BJ (cell line): ENCODE data around the gene PIK3C3. TPM values are rescaled to one million over a fixed set of nuclear protein-coding genes. Genes with fewer than 3 reads are reported as not detected.

Experiments
- CTCF ChIA-PET: fragments of 350-600 bp; formaldehyde crosslinking; extraction: SDS; loops from one replicate; lab custom pipeline; 2021; ENCODE audit warnings: antibody characterized with exemption, inconsistent platforms; lab: Yijun Ruan, JAX
- POLR2A ChIA-PET: fragments of 300-600 bp; sonication (Branson Sonifier 250); formaldehyde crosslinking; extraction: SDS; loops from one replicate; lab custom pipeline; 2021; ENCODE audit warnings: antibody characterized with exemption; lab: Charles Lee
- DNase-seq: peaks from one replicate; pipeline ENCODE4 v3.0.0-alpha.2; 2011; ENCODE audit warnings: low read depth
- H3K27me3 ChIP-seq: 2 replicates; pipeline ENCODE4 v1.6.0; 2011; ENCODE audit warnings: low read length; ENCODE audit not compliant: control insufficient read depth, insufficient read depth
- H3K36me3 ChIP-seq: 2 replicates; pipeline ENCODE4 v1.5.1; 2011; ENCODE audit warnings: low read length; ENCODE audit not compliant: control insufficient read depth, insufficient read depth
- H3K4me3 ChIP-seq: 2 replicates; pipeline ENCODE4 v1.5.1; 2011; ENCODE audit warnings: low read depth, mild to moderate bottlenecking, control low read depth, low read length
- polyA plus RNA-seq: library from polyadenylated mRNA; depleted of rRNA; stranded (reverse); fragments of >200 nt; gene quantifications from 2 replicates; pipeline ENCODE4 v1.2.3, GENCODE V29; 2011
- TF ChIP-seq, protein P1 (sequence below): IDR thresholded peaks from 2 replicates; pipeline ENCODE4 v1.5.1; 2011; ENCODE audit warnings: low read depth, mild to moderate bottlenecking, control low read depth, inconsistent platforms, low read length, moderate library complexity; ENCODE audit not compliant: insufficient read depth

Gene PIK3C3
- polyA plus RNA-seq, 1 experiment = 45.3 TPM

- Histone ChIP-seq H3K4me3 (no peak overlapping the region), H3K27me3 (no peaks in the 10 kb centered on the region), H3K36me3 (peaks cover 2% of the 10 kb centered on the region; the same call in 1 of the 2 replicates)
- ChIA-PET CTCF (interaction anchor here (0.7 to 3.3 kb wide), 24 partner anchors 8 to 1519 kb away, joined by 3 to 25 read pairs (median 4); no protein-coding TSS in a partner anchor), POLR2A (interaction anchor here (0.8 kb wide), 1 partner anchor 25 kb away, joined by 3 read pairs; no protein-coding TSS in a partner anchor)
- no peak for DNase-seq
- TF ChIP-seq, protein P1, sequence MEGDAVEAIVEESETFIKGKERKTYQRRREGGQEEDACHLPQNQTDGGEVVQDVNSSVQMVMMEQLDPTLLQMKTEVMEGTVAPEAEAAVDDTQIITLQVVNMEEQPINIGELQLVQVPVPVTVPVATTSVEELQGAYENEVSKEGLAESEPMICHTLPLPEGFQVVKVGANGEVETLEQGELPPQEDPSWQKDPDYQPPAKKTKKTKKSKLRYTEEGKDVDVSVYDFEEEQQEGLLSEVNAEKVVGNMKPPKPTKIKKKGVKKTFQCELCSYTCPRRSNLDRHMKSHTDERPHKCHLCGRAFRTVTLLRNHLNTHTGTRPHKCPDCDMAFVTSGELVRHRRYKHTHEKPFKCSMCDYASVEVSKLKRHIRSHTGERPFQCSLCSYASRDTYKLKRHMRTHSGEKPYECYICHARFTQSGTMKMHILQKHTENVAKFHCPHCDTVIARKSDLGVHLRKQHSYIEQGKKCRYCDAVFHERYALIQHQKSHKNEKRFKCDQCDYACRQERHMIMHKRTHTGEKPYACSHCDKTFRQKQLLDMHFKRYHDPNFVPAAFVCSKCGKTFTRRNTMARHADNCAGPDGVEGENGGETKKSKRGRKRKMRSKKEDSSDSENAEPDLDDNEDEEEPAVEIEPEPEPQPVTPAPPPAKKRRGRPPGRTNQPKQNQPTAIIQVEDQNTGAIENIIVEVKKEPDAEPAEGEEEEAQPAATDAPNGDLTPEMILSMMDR = peak; percentile 85
Measured at GRCh38 chr18:42053188-42053781, 98.3 kb downstream of the PIK3C3 start.

DNA sequence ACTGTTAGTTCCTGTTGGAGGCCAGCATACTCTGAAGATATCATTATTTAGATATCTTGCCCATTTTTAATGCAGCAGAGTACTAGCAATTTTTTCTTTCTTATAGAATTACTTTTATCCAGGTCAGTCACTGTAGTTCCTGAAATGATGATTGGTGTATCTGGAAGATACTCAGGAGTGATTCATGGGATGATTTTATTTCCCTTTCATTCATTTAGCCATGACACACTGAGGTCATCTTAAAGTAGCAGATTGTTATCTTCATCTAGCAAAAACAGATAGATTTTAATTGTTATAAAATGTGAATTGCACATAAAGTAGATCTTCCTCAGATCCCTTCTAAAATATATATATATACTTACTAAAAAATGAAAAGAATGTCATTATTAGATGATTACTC, 109.1 kb downstream of the PIK3C3 start:
- Histone ChIP-seq H3K36me3 (peaks cover 4% of the 10 kb centered on the region), H3K4me3 (no peak overlapping the region), H3K27me3 (no peaks in the 10 kb centered on the region)
- ChIA-PET POLR2A (no interaction called here), CTCF (interaction anchor here (3.7 kb wide), 1 partner anchor 10 kb away, joined by 25 read pairs; no protein-coding TSS in a partner anchor)
- no peak for DNase-seq
- TF ChIP-seq, protein P1 = no peak

DNA sequence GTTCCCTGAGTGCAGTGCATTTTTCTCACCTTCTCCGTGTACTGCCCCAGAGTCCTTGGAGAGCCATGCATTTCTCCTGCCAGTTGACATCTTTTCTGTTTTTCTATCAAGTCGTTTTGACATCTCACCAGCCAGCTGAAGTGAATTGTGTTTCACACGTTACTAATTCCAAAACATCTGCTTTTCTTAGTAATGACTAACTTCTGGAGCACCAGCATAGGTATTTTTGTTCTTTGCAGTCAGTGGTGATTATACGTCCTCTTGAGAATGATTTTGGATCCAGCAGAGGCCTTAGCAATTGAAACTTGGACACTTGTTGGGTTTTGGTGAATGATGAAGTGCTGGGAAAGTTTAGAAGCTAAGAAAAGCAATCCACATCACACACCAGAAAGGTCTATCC, 112.5 kb downstream of the PIK3C3 start:
- Histone ChIP-seq H3K4me3 (no peak overlapping the region), H3K36me3 (peaks cover 6% of the 10 kb centered on the region), H3K27me3 (no peaks in the 10 kb centered on the region)
- ChIA-PET CTCF (interaction anchor here (1.0 to 2.8 kb wide), 5 partner anchors 9 to 39 kb away, joined by 4 to 10 read pairs (median 5); no protein-coding TSS in a partner anchor), POLR2A (no interaction called here)
- TF ChIP-seq, protein P1 = no peak
- DNase-seq = no peak

- ChIA-PET CTCF (interaction anchor here (1.0 to 2.8 kb wide), 5 partner anchors 8 to 40 kb away, joined by 4 to 10 read pairs (median 5); no protein-coding TSS in a partner anchor), POLR2A (no interaction called here)
- Histone ChIP-seq H3K36me3 (peaks cover 8% of the 10 kb centered on the region), H3K27me3 (no peaks in the 10 kb centered on the region), H3K4me3 (no peak overlapping the region)
- TF ChIP-seq, protein P1 = no peak
- DNase-seq = no peak
Measured at GRCh38 chr18:42068030-42068429, 113.0 kb downstream of the PIK3C3 start.

DNA sequence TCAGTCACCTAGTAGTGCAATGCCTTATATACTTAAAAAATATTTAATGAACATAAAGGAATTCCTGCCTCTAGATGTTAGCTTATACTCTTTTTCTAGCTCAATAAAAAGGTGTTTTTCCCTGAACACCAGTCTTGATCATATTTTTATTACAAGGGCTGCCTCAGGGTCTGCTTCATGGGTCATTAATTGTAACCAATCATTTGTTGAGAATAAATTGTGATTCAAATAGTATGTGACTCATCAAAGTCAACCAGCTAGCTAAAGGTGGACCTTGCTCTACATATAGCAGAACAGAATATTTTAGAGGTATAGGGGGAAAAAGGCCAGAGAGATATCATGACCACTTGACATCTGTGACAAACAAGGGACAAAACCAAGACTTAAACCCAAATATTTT, 114.0 kb downstream of the PIK3C3 start:
- CTCF ChIA-PET = interaction anchor here (0.7 to 2.8 kb wide), 4 partner anchors 16 to 45 kb away, joined by 4 to 10 read pairs (median 8); no protein-coding TSS in a partner anchor
- TF ChIP-seq, protein P1 = no peak

More for the DNA sequence above, 114.0 kb downstream of the PIK3C3 start:
- H3K27me3 ChIP-seq = no peaks in the 10 kb centered on the region
- no peak overlapping the region for H3K4me3 ChIP-seq
- no peak for DNase-seq
- POLR2A ChIA-PET = no interaction called here
- peaks cover 8% of the 10 kb centered on the region for H3K36me3 ChIP-seq
